T-helper 2 cell treated with Interferon-gamma antibody and Interleukin-4, amounts not matched to agents 100 ng/mL and 5 ng/mL, for 36 hours (primary cell): ENCODE results near the gene RAB9B. TPM values are rescaled to one million over a fixed set of nuclear protein-coding genes. Genes with fewer than 3 reads are reported as not detected.
"Not testable (repeated sequence)": the region's sequence is repeated elsewhere in the genome, so short reads cannot be mapped to it uniquely, and the experiment has no call there.

Source experiments
- intact Hi-C: fragments of 100-400 bp; cut with micrococcal nuclease; formaldehyde crosslinking; loops from one replicate; pipeline ENCODE4 v1.15.1; 2023
- total RNA-seq: library from RNA; stranded (reverse); gene quantifications from 2 replicates; pipeline ENCODE4 v1.2.3, GENCODE V29; 2022

RAB9B gene, protein sequence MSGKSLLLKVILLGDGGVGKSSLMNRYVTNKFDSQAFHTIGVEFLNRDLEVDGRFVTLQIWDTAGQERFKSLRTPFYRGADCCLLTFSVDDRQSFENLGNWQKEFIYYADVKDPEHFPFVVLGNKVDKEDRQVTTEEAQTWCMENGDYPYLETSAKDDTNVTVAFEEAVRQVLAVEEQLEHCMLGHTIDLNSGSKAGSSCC
- total RNA-seq: 0.48 and 0.98 TPM in 2 replicates

DNA sequence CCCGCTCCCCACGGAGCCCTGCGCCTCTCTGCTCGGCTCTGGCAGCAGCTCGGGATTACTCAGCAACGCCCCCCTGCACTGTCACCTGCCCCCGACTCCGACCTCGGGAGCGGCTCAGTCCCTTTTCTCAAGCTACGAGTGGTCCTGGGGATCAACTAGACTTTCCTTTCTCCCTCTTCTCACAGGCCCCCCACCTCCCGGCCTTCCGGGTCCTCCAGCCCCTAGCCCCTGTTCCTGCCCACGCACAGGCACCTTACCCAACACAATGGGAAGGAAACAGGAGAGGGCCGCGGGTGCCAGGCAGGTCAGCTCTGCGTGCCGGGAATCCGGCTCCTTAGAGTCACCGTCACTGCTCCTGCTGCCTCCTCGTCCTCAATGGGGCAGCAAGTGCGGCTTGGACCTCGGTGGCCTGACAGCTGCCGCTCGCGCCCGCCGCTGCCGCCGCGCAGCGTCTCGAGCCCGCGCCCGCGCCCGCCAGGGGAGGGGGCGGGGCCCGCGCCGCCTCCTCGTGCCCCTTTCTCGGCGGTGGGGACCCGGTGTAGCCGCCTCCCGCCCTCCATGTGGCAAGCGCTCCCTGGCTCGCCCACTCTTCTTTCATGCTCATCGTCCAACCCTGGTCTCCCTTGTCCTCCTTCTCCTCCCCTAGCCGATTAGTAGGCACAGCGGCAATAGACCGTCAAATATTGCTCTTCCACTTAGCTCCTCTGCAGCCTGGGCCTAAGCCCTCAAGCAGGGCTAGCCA lies at the start of gene RAB9B:
TSS of gene RAB9B (minus strand) at position 455 of the 742 bp plus-strand sequence. CDS start 6,473 bp downstream, outside the sequence.
- intact Hi-C loops: no loop called here

- intact Hi-C loops: no loop called here
Observed at GRCh38 chrX:103879339-103879738, 47.3 kb upstream of the RAB9B start.

- intact Hi-C loops: no loop called here
Observed at GRCh38 chrX:103878466-103879122, 46.5 kb upstream of the RAB9B start.

DNA sequence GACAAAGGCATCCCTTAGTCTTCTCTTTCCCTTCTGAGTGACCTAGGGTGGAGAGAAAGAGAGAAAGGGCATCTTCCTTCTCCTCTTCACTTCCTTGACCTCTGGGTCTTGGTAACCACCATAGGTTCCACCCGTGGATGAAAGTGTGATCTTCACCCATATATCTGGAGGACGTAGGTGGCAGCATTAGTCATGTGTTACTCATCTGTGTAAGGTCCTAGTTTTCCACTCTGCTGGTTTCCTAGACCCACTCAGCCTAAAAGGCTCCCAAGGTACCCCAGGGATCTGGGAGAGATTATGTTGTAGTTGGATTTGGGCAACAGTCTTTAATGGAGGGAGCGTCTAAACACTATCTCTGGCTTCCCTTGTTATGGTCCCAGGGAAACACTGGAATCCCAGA lies 45.5 kb upstream of the RAB9B start:
- intact Hi-C loops: no loop called here

- intact Hi-C loops: no loop called here
Observed at GRCh38 chrX:103864886-103865534, 33.0 kb upstream of the RAB9B start.

DNA sequence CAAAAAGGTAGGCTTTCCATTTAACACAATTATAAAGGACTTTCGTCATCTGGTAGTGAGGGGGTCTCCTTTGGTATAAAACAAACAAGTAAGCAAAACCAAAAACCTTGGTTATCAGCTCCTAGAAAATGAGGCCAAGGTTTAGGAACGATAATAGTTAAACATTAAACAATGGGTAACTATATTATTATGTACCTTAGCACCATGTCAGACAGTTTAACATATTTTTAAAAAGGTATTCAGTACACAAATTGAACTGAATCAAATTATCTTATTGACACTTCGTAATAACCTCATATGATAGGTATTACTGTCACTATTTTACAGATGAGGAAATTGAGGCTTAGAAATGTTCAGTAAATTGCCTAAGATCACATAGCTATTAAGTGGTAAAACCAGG lies 32.1 kb upstream of the RAB9B start:
- intact Hi-C loops: no loop called here

DNA sequence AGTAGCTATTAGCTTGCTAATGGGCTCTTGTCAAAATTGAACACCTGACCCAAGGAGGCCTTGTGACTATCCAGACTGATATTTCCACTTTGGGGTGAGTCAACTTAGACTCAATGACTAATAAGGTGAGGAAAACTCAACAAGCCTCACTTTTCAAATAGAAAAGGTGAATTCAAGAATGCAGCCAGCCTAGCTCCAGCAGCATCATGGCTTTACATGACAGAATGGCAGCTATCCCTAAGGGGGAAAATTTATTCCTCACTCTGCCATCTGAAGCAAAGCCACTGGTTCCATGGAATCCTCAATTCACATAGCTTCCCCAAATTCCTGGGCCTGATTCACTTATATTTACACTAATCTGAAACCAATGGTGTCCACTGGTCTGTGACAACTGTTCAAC lies 29.1 kb upstream of the RAB9B start:
- intact Hi-C loops: no loop called here

GRCh38 chrX:103849558-103849957 lies 17.5 kb upstream of the RAB9B start:
- intact Hi-C loops: no loop called here

GRCh38 chrX:103847174-103847870 lies 15.3 kb upstream of the RAB9B start:
- intact Hi-C loops: no loop called here

DNA sequence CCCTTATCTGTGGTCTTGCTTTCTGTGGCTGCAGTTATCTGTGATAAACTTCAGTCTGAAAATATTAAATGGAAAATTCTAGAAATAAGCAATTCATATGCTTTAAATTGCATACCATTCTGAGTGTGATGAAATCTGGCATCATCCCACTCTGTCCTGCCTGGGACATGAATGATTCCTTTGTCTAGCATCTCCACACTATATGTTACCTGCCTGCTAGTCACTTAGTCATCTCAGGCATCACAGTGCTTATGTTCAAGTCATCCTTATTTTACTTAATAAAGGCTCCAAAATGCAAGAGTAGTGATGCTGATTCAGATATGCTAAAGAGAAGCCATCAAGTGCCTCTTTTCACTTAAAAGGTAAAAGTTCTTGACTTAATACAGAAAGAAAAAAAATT lies 14.3 kb upstream of the RAB9B start:
- intact Hi-C loops: no loop called here

DNA sequence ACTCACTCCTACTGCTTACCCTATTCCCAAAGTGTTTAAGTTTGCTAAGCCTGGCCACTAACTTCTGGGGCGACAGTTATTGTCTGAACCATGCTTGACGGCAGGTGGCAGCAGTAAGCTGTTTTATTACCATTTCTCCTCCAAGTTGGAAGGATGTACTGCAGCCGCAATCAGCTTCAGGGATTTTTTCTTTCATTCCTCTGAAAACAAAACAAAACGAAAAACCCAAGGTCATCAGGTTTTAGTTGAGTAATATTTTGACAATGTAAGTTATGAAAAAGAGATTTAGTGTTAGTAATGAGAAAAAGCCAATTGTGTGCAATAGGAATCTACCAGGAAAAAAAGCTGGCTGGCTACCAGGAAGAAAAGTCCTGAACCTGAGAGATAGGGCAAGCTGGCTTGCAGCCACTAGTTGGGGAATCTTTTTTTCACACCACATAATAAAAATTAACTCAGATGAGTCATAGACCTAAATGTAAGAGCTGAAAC lies 13.2 kb upstream of the RAB9B start:
- intact Hi-C loops: loop anchor here (1.0 kb wide), 2 partner anchors 96 to 292 kb away; no protein-coding TSS in a partner anchor

DNA sequence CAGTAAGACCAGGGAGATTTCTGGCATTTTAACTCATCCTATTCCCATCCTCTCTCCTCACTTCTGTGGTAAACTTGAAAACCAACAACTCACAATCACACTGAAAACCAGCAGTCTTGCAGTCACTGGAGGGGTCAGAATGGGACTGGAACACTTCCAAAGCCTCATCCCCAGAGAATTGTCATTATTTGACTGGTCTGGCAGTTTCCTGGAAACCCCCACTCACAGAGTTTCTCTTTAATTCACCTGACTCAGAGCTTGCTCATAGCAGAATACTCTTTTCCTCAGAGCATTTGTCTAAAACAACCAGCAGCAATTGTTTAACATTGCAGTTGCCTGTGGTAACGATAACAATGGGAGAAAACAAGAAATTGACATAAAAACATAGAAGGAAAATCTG lies 7.3 kb upstream of the RAB9B start:
- intact Hi-C loops: no loop called here

DNA sequence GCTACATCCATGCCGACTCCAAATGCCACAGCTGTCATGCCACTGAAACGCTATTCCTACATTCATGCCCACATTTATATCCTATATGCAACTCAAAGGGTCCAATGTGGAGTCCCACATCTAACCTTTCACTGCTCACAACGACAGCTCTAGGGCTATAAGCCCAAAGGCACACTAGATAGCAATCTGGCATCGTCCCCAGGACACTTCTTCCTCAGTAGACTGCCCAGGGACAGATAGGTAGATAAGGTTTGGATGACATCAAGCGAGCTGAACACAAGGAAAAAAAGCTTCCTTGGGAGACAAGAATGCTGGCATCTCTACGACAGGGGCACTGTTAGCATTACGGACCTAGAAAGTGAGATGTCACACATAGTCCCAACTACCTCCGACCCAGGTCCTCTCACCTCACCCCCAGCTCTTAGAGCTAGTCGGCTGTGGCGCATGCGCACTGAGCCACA lies 685 bp downstream of the RAB9B start:
- intact Hi-C loops: no loop called here

DNA sequence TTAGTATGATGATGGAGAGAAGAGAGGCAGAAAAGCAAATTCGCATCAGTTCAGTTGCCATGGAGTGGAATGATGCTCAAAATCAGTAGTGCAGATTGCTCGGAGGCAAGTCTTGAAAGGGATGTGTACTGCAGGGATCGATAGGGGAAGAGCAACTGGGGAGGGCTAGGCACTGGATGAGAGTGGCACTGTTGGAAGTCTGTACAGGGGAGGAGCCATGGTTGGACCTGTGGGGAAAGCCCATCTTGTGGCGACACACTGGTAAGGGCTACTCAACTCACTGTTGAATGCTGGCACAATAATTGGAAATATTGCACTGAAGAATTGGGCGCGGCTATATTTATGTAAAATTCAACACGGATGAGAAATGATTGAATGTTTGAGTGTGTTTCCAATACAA lies 1.2 kb downstream of the RAB9B start:
- intact Hi-C loops: no loop called here

- intact Hi-C loops: no loop called here
Observed at GRCh38 chrX:103828529-103828928, 3.5 kb downstream of the RAB9B start.

GRCh38 chrX:103825881-103826280 lies 6.2 kb downstream of the RAB9B start:
- intact Hi-C loops: no loop called here

DNA sequence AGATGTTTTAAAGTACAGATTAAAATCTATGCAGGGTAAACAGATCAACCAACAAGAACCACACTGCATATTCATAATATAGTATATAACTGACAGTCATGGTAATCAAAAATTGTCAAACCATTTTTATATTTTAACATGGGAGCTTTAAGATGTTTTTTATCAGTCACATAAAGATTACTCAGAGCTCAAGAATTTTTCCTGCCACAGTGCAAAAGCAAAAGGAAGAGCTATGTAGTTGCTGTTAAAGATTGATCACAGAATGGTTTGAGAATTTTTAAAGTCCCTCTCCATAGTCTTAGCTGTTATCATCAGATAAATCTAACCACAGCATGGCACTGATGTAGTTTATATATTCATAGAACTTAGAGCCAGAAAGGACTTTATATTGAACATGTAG lies 8.5 kb downstream of the RAB9B start:
- intact Hi-C loops: no loop called here

GRCh38 chrX:103820802-103821201 lies 11.3 kb downstream of the RAB9B start:
- intact Hi-C loops: not testable (repeated sequence)

GRCh38 chrX:103818842-103819619 lies 13.0 kb downstream of the RAB9B start:
- intact Hi-C loops: no loop called here

- intact Hi-C loops: loop anchor here (1.0 to 2.0 kb wide), 3 partner anchors 107 to 284 kb away; partner anchors contain the start of gene TMEM31
Observed at GRCh38 chrX:103817502-103817901, 14.6 kb downstream of the RAB9B start.
